HUES64 (cell line): ENCODE results near the gene TAC3.

Experiments used
- H3K27ac ChIP-seq: 2 replicates; pipeline ENCODE4 v1.7.0; 2013; ENCODE audit warnings: low read depth, low read length, inconsistent platforms
- H3K27me3 ChIP-seq: 2 replicates; pipeline ENCODE4 v1.6.1; 2013; ENCODE audit warnings: mild to moderate bottlenecking, low read length; ENCODE audit not compliant: insufficient read depth
- H3K36me3 ChIP-seq: 2 replicates; pipeline ENCODE4 v1.6.1; 2013; ENCODE audit warnings: mild to moderate bottlenecking, low read length; ENCODE audit not compliant: insufficient read depth
- H3K4me1 ChIP-seq: 2 replicates; pipeline ENCODE4 v1.6.1; 2013; ENCODE audit warnings: mild to moderate bottlenecking, low read length, moderate library complexity; ENCODE audit not compliant: insufficient read depth
- H3K4me3 ChIP-seq: 2 replicates; pipeline ENCODE4 v1.5.1; 2013; ENCODE audit warnings: mild to moderate bottlenecking, low read length, moderate library complexity
- H3K9ac ChIP-seq: 2 replicates; pipeline ENCODE4 v1.6.1; 2013; ENCODE audit warnings: mild to moderate bottlenecking, low read depth, low read length
- H3K9me3 ChIP-seq: 2 replicates; pipeline ENCODE4 v1.6.1; 2013; ENCODE audit warnings: low read depth, low read length; ENCODE audit not compliant: insufficient read depth
- WGBS: fragments of 150-250, 120-280 bp; methylation state at CpG from one replicate; pipeline ENCODE4 v1.1.7; 2013; ENCODE audit warnings: missing lambda C conversion rate; 5-methylcytosine and 5-hydroxymethylcytosine counted together

TAC3 gene

DNA sequence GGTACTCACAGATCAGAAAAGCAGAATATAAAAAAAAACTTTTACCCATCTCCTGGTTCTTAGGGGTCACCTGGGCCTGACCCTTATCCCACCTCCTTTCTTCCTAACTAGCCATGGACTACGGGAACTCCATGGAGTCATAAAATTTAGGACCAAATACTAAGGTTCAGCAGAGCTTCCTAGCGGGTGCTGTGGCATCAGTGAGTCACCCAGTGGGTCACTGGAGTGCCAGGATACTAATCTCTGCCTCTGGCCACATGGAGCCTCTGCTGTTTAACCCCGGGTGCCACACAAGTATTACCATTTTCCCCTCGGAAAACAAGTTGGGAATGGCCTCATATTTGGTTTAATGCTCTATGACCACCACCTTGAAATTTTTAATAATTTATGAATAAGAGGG lies 16.9 kb downstream of the TAC3 start:
- H3K4me3 ChIP-seq = no peak overlapping the region
- no peak overlapping the region for H3K27ac ChIP-seq
- WGBS = 95% methylated on average over 4 of the region's 4 CpGs

DNA sequence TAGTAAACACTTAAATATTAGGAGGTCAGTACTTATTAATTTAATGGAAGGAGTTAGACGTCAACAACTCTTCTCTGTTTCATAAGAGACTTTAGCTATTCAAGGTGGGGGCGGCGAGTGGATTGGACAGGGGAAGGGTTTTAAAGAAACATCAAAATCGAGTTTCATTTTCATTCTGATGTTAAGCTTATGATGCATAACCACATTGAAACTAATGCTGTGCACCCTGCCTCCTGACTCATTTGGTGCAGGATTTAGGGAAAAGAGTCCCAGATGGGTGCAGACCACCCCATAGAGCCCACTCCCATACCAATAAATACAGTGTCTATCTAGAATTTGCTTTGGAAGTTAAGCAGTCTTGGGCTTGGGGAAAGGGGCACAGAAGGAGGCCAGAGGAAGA lies 17.3 kb downstream of the TAC3 start:
- WGBS = 97% methylated on average over 4 of the region's 4 CpGs
- H3K9ac ChIP-seq = no peak overlapping the region
- H3K27ac ChIP-seq = no peak overlapping the region
- peaks cover 54% of the 10 kb centered on the region for H3K36me3 ChIP-seq
- H3K9me3 ChIP-seq = no peaks in the 10 kb centered on the region
- H3K4me1 ChIP-seq = no peaks in the 10 kb centered on the region
- no peak overlapping the region for H3K4me3 ChIP-seq
- no peaks in the 10 kb centered on the region for H3K27me3 ChIP-seq

More for the DNA sequence above, 16.9 kb downstream of the TAC3 start:
- H3K9ac ChIP-seq = no peak overlapping the region
- no peaks in the 10 kb centered on the region for H3K4me1 ChIP-seq
- no peaks in the 10 kb centered on the region for H3K27me3 ChIP-seq
- no peaks in the 10 kb centered on the region for H3K9me3 ChIP-seq
- peaks cover 59% of the 10 kb centered on the region for H3K36me3 ChIP-seq

DNA sequence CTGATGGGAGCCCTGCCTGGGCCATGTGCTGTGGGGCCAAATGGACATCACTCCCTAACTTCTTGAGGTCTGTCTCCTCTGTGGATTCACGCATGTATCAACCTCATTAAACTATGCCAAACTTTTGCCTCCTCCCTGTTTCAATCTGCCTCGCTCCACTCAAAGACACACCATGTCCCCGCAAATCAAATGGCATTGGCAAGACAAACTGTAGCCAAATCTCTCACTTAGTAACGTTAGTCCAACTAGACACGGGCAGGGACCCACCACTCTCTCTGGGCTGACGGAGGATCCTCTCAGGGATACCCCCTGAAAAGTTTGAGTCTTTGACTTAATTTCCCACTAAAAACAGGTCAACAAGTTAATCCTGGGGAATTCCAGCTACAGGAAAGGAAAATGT lies 18.0 kb downstream of the TAC3 start:
- no peak overlapping the region for H3K27ac ChIP-seq
- H3K9me3 ChIP-seq = no peaks in the 10 kb centered on the region
- H3K9ac ChIP-seq = no peak overlapping the region
- peaks cover 47% of the 10 kb centered on the region for H3K36me3 ChIP-seq
- no peaks in the 10 kb centered on the region for H3K27me3 ChIP-seq
- no peaks in the 10 kb centered on the region for H3K4me1 ChIP-seq
- WGBS = 96% methylated on average over 6 of the region's 6 CpGs
- H3K4me3 ChIP-seq = no peak overlapping the region

DNA sequence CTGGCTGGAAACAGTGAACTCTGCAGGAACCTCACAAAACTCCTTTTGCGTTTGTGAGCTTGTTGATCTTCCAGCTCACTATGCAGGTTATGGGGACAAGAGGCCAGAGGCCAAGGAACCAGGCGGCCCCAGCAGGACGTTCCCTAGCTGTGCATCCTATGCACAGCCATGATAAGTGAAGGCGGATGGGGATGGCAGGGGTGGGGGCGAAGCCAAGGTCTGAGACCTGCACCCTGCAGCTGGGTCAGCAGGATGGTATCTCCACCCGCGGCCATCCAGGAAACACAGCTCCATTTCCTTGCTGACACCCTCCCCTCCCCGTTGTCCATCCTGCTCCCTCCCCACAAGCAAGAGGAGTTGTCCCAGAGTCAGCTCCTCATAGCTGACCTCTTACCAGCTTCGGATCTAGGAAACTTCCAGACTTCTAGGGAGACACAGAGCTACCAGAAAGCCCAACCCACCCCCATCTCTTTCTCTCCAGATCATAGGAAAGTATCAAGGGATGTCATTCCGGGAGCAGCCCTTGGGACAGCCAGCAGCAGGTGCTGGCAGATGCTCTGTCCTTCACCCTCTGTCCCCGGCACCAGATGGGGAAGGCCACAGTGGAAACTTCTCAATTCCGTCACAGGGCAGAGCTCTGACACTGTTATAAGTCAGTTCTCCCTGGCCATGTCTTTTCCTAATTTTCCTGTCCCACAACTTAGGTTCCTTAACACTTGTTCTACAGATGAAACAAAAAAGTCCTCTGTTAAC lies 19.4 kb downstream of the TAC3 start:
- Histone ChIP-seq H3K27ac (no peak overlapping the region), H3K36me3 (peaks cover 34% of the 10 kb centered on the region), H3K4me3 (no peak overlapping the region), H3K9ac (no peak overlapping the region), H3K9me3 (no peaks in the 10 kb centered on the region), H3K4me1 (no peaks in the 10 kb centered on the region), H3K27me3 (no peaks in the 10 kb centered on the region)
- 90% methylated on average over 12 of the region's 12 CpGs for WGBS

DNA sequence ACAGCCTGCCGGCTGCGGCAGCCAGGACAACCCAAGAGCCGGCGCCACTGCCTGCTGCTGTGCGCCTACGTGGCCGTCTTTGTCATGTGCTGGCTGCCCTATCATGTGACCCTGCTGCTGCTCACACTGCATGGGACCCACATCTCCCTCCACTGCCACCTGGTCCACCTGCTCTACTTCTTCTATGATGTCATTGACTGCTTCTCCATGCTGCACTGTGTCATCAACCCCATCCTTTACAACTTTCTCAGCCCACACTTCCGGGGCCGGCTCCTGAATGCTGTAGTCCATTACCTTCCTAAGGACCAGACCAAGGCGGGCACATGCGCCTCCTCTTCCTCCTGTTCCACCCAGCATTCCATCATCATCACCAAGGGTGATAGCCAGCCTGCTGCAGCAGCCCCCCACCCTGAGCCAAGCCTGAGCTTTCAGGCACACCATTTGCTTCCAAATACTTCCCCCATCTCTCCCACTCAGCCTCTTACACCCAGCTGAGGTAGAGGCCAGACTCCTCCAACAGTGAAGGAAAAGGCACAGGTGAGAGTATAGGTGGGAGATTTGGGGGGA lies 20.3 kb downstream of the TAC3 start:
- H3K36me3 ChIP-seq = peaks cover 25% of the 10 kb centered on the region

GRCh38 chr12:56995201-56995929 lies 21.0 kb downstream of the TAC3 start:
- H3K27me3 ChIP-seq = no peaks in the 10 kb centered on the region
- H3K9me3 ChIP-seq = no peaks in the 10 kb centered on the region
- no peaks in the 10 kb centered on the region for H3K4me1 ChIP-seq
- 96% methylated on average over 26 of the region's 26 CpGs for WGBS
- H3K36me3 ChIP-seq = peaks cover 18% of the 10 kb centered on the region
- H3K9ac ChIP-seq = no peak overlapping the region
- H3K27ac ChIP-seq = no peak overlapping the region
- H3K4me3 ChIP-seq = no peak overlapping the region

More for the DNA sequence above, 20.3 kb downstream of the TAC3 start:
- Histone ChIP-seq H3K9ac (no peak overlapping the region), H3K4me1 (no peaks in the 10 kb centered on the region), H3K4me3 (no peak overlapping the region), H3K27ac (no peak overlapping the region), H3K27me3 (no peaks in the 10 kb centered on the region), H3K9me3 (no peaks in the 10 kb centered on the region)
- WGBS = 94% methylated on average over 11 of the region's 11 CpGs

DNA sequence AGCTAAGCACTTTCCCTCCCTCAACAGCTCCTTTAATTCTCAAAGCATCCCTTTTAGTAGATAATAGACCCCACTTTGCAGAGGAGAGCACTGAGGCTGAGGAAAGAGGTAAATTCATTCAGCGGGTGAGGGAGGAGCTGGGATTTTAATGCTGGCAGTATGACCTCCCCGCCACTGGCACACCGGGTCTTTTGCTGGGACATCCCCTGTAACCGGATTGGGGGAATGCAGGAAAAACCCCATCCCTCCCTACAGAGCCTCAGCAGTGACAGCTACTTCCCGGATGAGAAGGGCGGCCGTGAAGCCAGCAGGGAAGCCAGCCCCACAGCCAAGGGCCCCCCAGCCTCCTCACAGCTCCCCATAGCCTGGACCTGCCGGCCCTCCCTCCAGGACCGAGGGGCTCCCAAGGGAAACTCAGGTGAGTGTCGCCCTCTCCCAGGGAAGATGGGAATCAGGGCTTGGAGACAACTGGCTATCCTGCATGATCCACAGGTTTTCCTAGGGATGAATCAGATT lies 22.0 kb downstream of the TAC3 start:
- no peak overlapping the region for H3K27ac ChIP-seq
- no peak overlapping the region for H3K4me3 ChIP-seq
- no peak overlapping the region for H3K9ac ChIP-seq
- no peaks in the 10 kb centered on the region for H3K9me3 ChIP-seq
- H3K4me1 ChIP-seq = no peaks in the 10 kb centered on the region
- WGBS = 68% methylated on average over 10 of the region's 10 CpGs
- H3K27me3 ChIP-seq = no peaks in the 10 kb centered on the region
- peaks cover 8% of the 10 kb centered on the region for H3K36me3 ChIP-seq

DNA sequence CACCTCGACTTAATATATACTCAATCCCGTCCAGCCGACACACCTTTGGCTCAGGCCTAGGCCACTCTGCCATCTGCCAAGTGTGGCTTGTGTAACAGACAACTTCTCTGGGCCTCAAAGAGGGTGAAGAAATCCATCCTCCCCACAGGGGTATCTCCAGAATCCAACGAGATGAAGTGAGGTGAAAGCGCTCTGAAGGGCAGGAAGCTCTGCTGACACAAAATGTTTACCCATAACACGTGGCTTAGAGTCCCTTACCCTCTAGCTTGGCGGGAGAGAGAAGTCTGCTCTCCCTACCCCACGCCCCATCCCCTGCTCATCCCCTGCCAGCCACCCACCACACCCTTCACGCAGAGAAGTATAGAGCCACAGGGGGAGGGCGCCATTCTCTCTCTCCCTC lies 23.0 kb downstream of the TAC3 start:
- Histone ChIP-seq H3K4me3 (no peak overlapping the region), H3K9me3 (no peaks in the 10 kb centered on the region), H3K4me1 (no peaks in the 10 kb centered on the region; the same call in 1 of the 2 replicates), H3K27me3 (no peaks in the 10 kb centered on the region), H3K9ac (no peak overlapping the region), H3K27ac (no peak overlapping the region), H3K36me3 (no peaks in the 10 kb centered on the region; the same call in 1 of the 2 replicates)
- 78% methylated on average over 10 of the region's 10 CpGs for WGBS

GRCh38 chr12:56991319-56992246 lies 24.7 kb downstream of the TAC3 start:
- Histone ChIP-seq H3K4me1 (peaks cover 7% of the 10 kb centered on the region; the same call in 1 of the 2 replicates), H3K27me3 (no peaks in the 10 kb centered on the region), H3K36me3 (no peaks in the 10 kb centered on the region; the same call in 1 of the 2 replicates), H3K9ac (no peak overlapping the region), H3K9me3 (no peaks in the 10 kb centered on the region), H3K27ac (no peak overlapping the region), H3K4me3 (no peak overlapping the region)
- WGBS = 94% methylated on average over 8 of the region's 8 CpGs

DNA sequence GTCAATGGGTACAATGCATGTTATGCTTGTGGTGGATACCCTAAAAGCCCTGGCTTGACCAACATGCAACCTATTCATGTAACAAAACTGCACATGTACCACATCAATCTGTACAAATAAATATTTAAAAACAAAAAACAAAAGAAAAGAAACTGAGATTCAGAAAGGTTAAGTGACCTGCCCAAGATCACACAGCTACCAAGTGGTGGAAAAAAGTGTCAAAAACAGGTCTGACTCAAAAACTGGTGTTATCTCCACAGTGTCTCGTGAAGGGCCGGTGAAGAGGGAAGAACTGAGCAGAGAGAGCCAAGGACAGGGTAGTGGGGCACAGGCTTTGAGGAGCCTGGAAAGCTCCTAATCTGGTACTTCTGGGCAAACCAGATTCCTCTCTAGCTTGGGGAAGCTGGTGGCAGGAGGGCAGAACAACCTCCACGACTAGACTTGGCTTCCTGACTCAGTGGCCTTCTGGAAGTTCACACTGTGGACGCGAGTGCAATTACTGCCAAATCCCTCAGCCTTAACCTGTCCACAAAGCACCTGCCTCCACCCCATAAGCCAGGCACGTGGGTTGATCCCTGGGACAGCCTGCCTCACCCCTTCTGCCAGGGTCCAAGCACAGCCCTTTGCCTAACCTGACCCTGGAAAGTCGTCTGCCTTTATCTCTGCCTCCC lies 25.5 kb downstream of the TAC3 start:
- 86% methylated on average over 7 of the region's 7 CpGs for WGBS
- no peak overlapping the region for H3K27ac ChIP-seq
- H3K4me3 ChIP-seq = no peak overlapping the region
- no peaks in the 10 kb centered on the region for H3K27me3 ChIP-seq
- H3K4me1 ChIP-seq = peaks cover 7% of the 10 kb centered on the region; the same call in 1 of the 2 replicates
- no peak overlapping the region for H3K9ac ChIP-seq
- H3K36me3 ChIP-seq = no peaks in the 10 kb centered on the region; the same call in 1 of the 2 replicates
- no peaks in the 10 kb centered on the region for H3K9me3 ChIP-seq
